Ishikawa (cell line): ENCODE data around the gene IL36RN.

ENCODE experiments used
- CEBPB ChIP-seq: IDR thresholded peaks from 2 replicates; pipeline ENCODE4 v1.6.1; 2012
- CREB1 ChIP-seq: IDR thresholded peaks from 2 replicates; pipeline ENCODE4 v1.6.1; 2012; ENCODE audit warnings: low read depth
- MAX ChIP-seq: IDR thresholded peaks from 2 replicates; pipeline ENCODE4 v1.6.1; 2012
- NFIC ChIP-seq: IDR thresholded peaks from 2 replicates; pipeline ENCODE4 v1.6.1; 2012
- REST ChIP-seq: IDR thresholded peaks from 2 replicates; pipeline ENCODE4 v1.6.1; 2012; ENCODE audit warnings: low read depth, mild to moderate bottlenecking
- TAF1 ChIP-seq: IDR thresholded peaks from 2 replicates; pipeline ENCODE4 v1.6.1; 2012; ENCODE audit warnings: low read depth, mild to moderate bottlenecking
- TCF12 ChIP-seq: IDR thresholded peaks from 2 replicates; pipeline ENCODE4 v1.6.1; 2012; ENCODE audit warnings: low read depth
- TEAD4 ChIP-seq: IDR thresholded peaks from 2 replicates; pipeline ENCODE4 v1.6.1; 2012

GRCh38 chr2:113041871-113042270, 17.1 kb upstream of the IL36RN start:
- TF ChIP-seq NFIC = no peak
- TF ChIP-seq TAF1 = no peak
- TF ChIP-seq MAX = no peak
- TF ChIP-seq TCF12 = no peak
- TF ChIP-seq REST = no peak
- no peak for TF ChIP-seq TEAD4
- no peak for TF ChIP-seq CEBPB
- no peak for TF ChIP-seq CREB1
